Karpas-422 (cell line): ENCODE measurements around the gene RAB39B. TPM values are rescaled to one million over a fixed set of nuclear protein-coding genes. Genes with fewer than 3 reads are reported as not detected.

Experiments
- DNase-seq: peaks from one replicate; pipeline ENCODE4 v3.0.0-alpha.2; 2015
- H2AFZ ChIP-seq: fragments of 200-600 bp; sonication (generic); 2 replicates; pipeline ENCODE4 v1.6.1; 2014; ENCODE audit warnings: antibody characterized with exemption, low read length, mixed read lengths
- H3K27ac ChIP-seq: fragments of 200-600 bp; sonication (generic); 2 replicates; pipeline ENCODE4 v1.5.1; 2014; ENCODE audit warnings: mild to moderate bottlenecking, low read length, moderate library complexity
- H3K27me3 ChIP-seq: fragments of 200-600 bp; sonication (generic); 2 replicates; pipeline ENCODE4 v1.6.1; 2014; ENCODE audit warnings: low read length, mixed read lengths
- H3K36me3 ChIP-seq: fragments of 200-600 bp; sonication (generic); 2 replicates; pipeline ENCODE4 v1.6.1; 2014; ENCODE audit warnings: low read length, mixed read lengths; ENCODE audit not compliant: insufficient read depth
- H3K4me1 ChIP-seq: fragments of 200-600 bp; sonication (generic); 2 replicates; pipeline ENCODE4 v1.6.1; 2014; ENCODE audit warnings: mild to moderate bottlenecking, low read length, mixed read lengths
- H3K4me2 ChIP-seq: fragments of 200-600 bp; sonication (generic); 2 replicates; pipeline ENCODE4 v1.6.1; 2014; ENCODE audit warnings: low read length, low read depth, mild to moderate bottlenecking; ENCODE audit not compliant: poor library complexity, severe bottlenecking
- H3K4me3 ChIP-seq: fragments of 200-600 bp; sonication (generic); 2 replicates; pipeline ENCODE4 v1.5.1; 2014; ENCODE audit warnings: mild to moderate bottlenecking, antibody characterized with exemption, low read length, mixed read lengths
- H3K79me2 ChIP-seq: fragments of 200-600 bp; sonication (generic); 2 replicates; pipeline ENCODE4 v1.6.1; 2014; ENCODE audit warnings: mild to moderate bottlenecking, low read length, mixed read lengths
- H3K9ac ChIP-seq: fragments of 200-600 bp; sonication (generic); 2 replicates; pipeline ENCODE4 v1.6.0; 2014; ENCODE audit warnings: low read length
- H3K9me2 ChIP-seq: fragments of 200-600 bp; sonication (generic), shearing (Covaris generic); replicated peaks from 2 replicates; pipeline ENCODE4 v1.6.0; 2014; ENCODE audit warnings: mild to moderate bottlenecking, low read length, moderate library complexity; ENCODE audit not compliant: insufficient read depth
- H3K9me3 ChIP-seq: fragments of 300-700, 200-600 bp; sonication (generic); 2 replicates; pipeline ENCODE4 v1.6.1; 2014; ENCODE audit warnings: low read length, mixed read lengths
- H4K20me1 ChIP-seq: fragments of 200-600 bp; sonication (generic); 2 replicates; pipeline ENCODE4 v1.6.1; 2014; ENCODE audit warnings: mild to moderate bottlenecking, antibody characterized with exemption, low read length, low read depth; ENCODE audit not compliant: insufficient read depth
- total RNA-seq: library from RNA; depleted of rRNA; stranded (reverse); fragments of >200 nt; shearing (Covaris generic); gene quantifications from 2 replicates; pipeline ENCODE4 v1.2.3, GENCODE V29; 2014; ENCODE audit warnings: low replicate concordance

RAB39B gene
- total RNA-seq, 1 experiment from 2014 or later = 14.3 TPM

- DNase-seq = no peak
- H3K9me2 ChIP-seq = no peaks in the 10 kb centered on the region
- H3K4me2 ChIP-seq = no peak overlapping the region
- peaks cover 12% of the 10 kb centered on the region for H3K4me1 ChIP-seq
- H3K9me3 ChIP-seq = no peaks in the 10 kb centered on the region
- no peak overlapping the region for H2AFZ ChIP-seq
- peaks cover 7% of the 10 kb centered on the region for H3K79me2 ChIP-seq
- no peak overlapping the region for H3K27ac ChIP-seq
- no peak overlapping the region for H3K4me3 ChIP-seq
- no peak overlapping the region for H3K9ac ChIP-seq
- no peaks in the 10 kb centered on the region for H3K36me3 ChIP-seq
- H3K27me3 ChIP-seq = no peaks in the 10 kb centered on the region
- no peaks in the 10 kb centered on the region for H4K20me1 ChIP-seq
These were observed 4.5 kb downstream of the RAB39B start for GRCh38 chrX:155259752-155260151.

GRCh38 chrX:155251391-155251790 lies 12.9 kb downstream of the RAB39B start:
- H3K4me2 ChIP-seq = no peak overlapping the region
- no peaks in the 10 kb centered on the region for H4K20me1 ChIP-seq
- no peaks in the 10 kb centered on the region for H3K9me3 ChIP-seq
- H3K4me3 ChIP-seq = no peak overlapping the region
- H2AFZ ChIP-seq = no peak overlapping the region
- no peak for DNase-seq
- H3K4me1 ChIP-seq = no peaks in the 10 kb centered on the region
- no peaks in the 10 kb centered on the region for H3K79me2 ChIP-seq
- H3K9ac ChIP-seq = no peak overlapping the region
- H3K9me2 ChIP-seq = no peaks in the 10 kb centered on the region
- H3K27me3 ChIP-seq = no peaks in the 10 kb centered on the region
- no peak overlapping the region for H3K27ac ChIP-seq
- H3K36me3 ChIP-seq = no peaks in the 10 kb centered on the region

GRCh38 chrX:155247497-155247896 lies 16.8 kb downstream of the RAB39B start:
- Histone ChIP-seq H3K27ac (no peak overlapping the region), H3K9me2 (no peaks in the 10 kb centered on the region), H3K9ac (no peak overlapping the region), H3K36me3 (no peaks in the 10 kb centered on the region), H3K27me3 (no peaks in the 10 kb centered on the region), H3K4me3 (no peak overlapping the region), H4K20me1 (no peaks in the 10 kb centered on the region), H3K79me2 (no peaks in the 10 kb centered on the region), H3K4me1 (no peaks in the 10 kb centered on the region), H3K4me2 (no peak overlapping the region), H2AFZ (no peak overlapping the region), H3K9me3 (no peaks in the 10 kb centered on the region)
- no peak for DNase-seq

- no peaks in the 10 kb centered on the region for H3K79me2 ChIP-seq
- H3K27me3 ChIP-seq = no peaks in the 10 kb centered on the region
- H3K4me2 ChIP-seq = no peak overlapping the region
- H3K36me3 ChIP-seq = no peaks in the 10 kb centered on the region
- H2AFZ ChIP-seq = no peak overlapping the region
- no peaks in the 10 kb centered on the region for H3K9me3 ChIP-seq
- no peak overlapping the region for H3K9ac ChIP-seq
- no peaks in the 10 kb centered on the region for H4K20me1 ChIP-seq
- DNase-seq = no peak
- H3K4me3 ChIP-seq = no peak overlapping the region
- no peaks in the 10 kb centered on the region for H3K9me2 ChIP-seq
- no peak overlapping the region for H3K27ac ChIP-seq
- no peaks in the 10 kb centered on the region for H3K4me1 ChIP-seq
These were observed 17.5 kb downstream of the RAB39B start for GRCh38 chrX:155246748-155247147.

GRCh38 chrX:155242300-155242699 lies 22.0 kb downstream of the RAB39B start:
- no peaks in the 10 kb centered on the region for H3K79me2 ChIP-seq
- no peaks in the 10 kb centered on the region for H4K20me1 ChIP-seq
- no peak overlapping the region for H2AFZ ChIP-seq
- H3K9me2 ChIP-seq = no peaks in the 10 kb centered on the region
- no peaks in the 10 kb centered on the region for H3K27me3 ChIP-seq
- H3K4me1 ChIP-seq = no peaks in the 10 kb centered on the region
- no peak overlapping the region for H3K9ac ChIP-seq
- peaks cover 8% of the 10 kb centered on the region; the same call in 1 of the 2 replicates for H3K36me3 ChIP-seq
- H3K4me3 ChIP-seq = no peak overlapping the region
- no peak overlapping the region for H3K27ac ChIP-seq
- H3K9me3 ChIP-seq = no peaks in the 10 kb centered on the region
- no peak for DNase-seq
- no peak overlapping the region for H3K4me2 ChIP-seq

- H3K9ac ChIP-seq = no peak overlapping the region
- no peaks in the 10 kb centered on the region for H3K4me1 ChIP-seq
- H3K27me3 ChIP-seq = no peaks in the 10 kb centered on the region
- H2AFZ ChIP-seq = no peak overlapping the region
- H3K4me2 ChIP-seq = no peak overlapping the region
- H3K4me3 ChIP-seq = no peak overlapping the region
- H3K79me2 ChIP-seq = peaks cover 3% of the 10 kb centered on the region; the same call in 1 of the 2 replicates
- no peaks in the 10 kb centered on the region for H4K20me1 ChIP-seq
- no peaks in the 10 kb centered on the region for H3K9me3 ChIP-seq
- DNase-seq = no peak
- H3K27ac ChIP-seq = no peak overlapping the region
- H3K36me3 ChIP-seq = peaks cover 8% of the 10 kb centered on the region; the same call in 1 of the 2 replicates
- H3K9me2 ChIP-seq = no peaks in the 10 kb centered on the region
These were observed 26.6 kb downstream of the RAB39B start for GRCh38 chrX:155237719-155238118.

GRCh38 chrX:155235891-155236290 lies 28.4 kb downstream of the RAB39B start:
- H4K20me1 ChIP-seq = no peaks in the 10 kb centered on the region
- no peaks in the 10 kb centered on the region for H3K4me1 ChIP-seq
- H3K79me2 ChIP-seq = peaks cover 3% of the 10 kb centered on the region; the same call in 1 of the 2 replicates
- H3K9me2 ChIP-seq = no peaks in the 10 kb centered on the region
- H3K27ac ChIP-seq = no peak overlapping the region
- no peak overlapping the region for H3K4me3 ChIP-seq
- H3K36me3 ChIP-seq = peaks cover 8% of the 10 kb centered on the region; the same call in 1 of the 2 replicates
- no peaks in the 10 kb centered on the region for H3K27me3 ChIP-seq
- H2AFZ ChIP-seq = no peak overlapping the region
- H3K9ac ChIP-seq = no peak overlapping the region
- H3K4me2 ChIP-seq = no peak overlapping the region
- H3K9me3 ChIP-seq = no peaks in the 10 kb centered on the region
- no peak for DNase-seq

GRCh38 chrX:155231163-155231562 lies 33.1 kb downstream of the RAB39B start:
- no peaks in the 10 kb centered on the region for H3K27me3 ChIP-seq
- no peaks in the 10 kb centered on the region for H3K4me1 ChIP-seq
- H3K9me2 ChIP-seq = no peaks in the 10 kb centered on the region
- H3K4me3 ChIP-seq = no peak overlapping the region
- H3K79me2 ChIP-seq = peaks cover 9% of the 10 kb centered on the region; the same call in 1 of the 2 replicates
- no peak overlapping the region for H2AFZ ChIP-seq
- H3K4me2 ChIP-seq = no peak overlapping the region
- H3K36me3 ChIP-seq = peaks cover 6% of the 10 kb centered on the region; the same call in 1 of the 2 replicates
- H3K9ac ChIP-seq = no peak overlapping the region
- no peaks in the 10 kb centered on the region for H3K9me3 ChIP-seq
- no peak overlapping the region for H3K27ac ChIP-seq
- DNase-seq = no peak
- H4K20me1 ChIP-seq = no peaks in the 10 kb centered on the region

- Histone ChIP-seq H3K27me3 (no peaks in the 10 kb centered on the region), H3K9ac (no peak overlapping the region), H3K79me2 (peaks cover 24% of the 10 kb centered on the region), H3K9me2 (no peaks in the 10 kb centered on the region), H2AFZ (no peak overlapping the region), H3K4me2 (no peak overlapping the region), H3K4me1 (no peaks in the 10 kb centered on the region), H3K4me3 (no peak overlapping the region), H4K20me1 (no peaks in the 10 kb centered on the region), H3K36me3 (peaks cover 21% of the 10 kb centered on the region), H3K27ac (no peak overlapping the region), H3K9me3 (no peaks in the 10 kb centered on the region)
- DNase-seq = no peak
These were observed 38.5 kb downstream of the RAB39B start for GRCh38 chrX:155225774-155226173.
